HepG2 (cell line): Measurements from ENCODE around the gene MIGA2. TPM values are rescaled to one million over a fixed set of nuclear protein-coding genes. Genes with fewer than 3 reads are reported as not detected.

ENCODE experiments used
- ATAC-seq: fragments of 200-7000 bp; cut with Tn5 transposase; 3 replicates; pipeline ENCODE4 v1.9.1; 2020; ENCODE audit warnings: mild to moderate bottlenecking, moderate library complexity
- BruUV-seq: library from RNA; stranded (reverse); fragments of 400-500 nt; replicated peaks from 2 replicates; lab custom pipeline; 2021; lab: Mats Ljungman, UMichigan
- CTCF ChIA-PET: fragments of 300-600 bp; formaldehyde crosslinking; extraction: SDS; loops from one replicate; lab custom pipeline; 2021; ENCODE audit warnings: low total read pairs, inconsistent platforms, low intra/inter-chr PET ratio; lab: Yijun Ruan, JAX
- POLR2A ChIA-PET: fragments of 350-600 bp; sonication (Branson Sonifier 250); formaldehyde crosslinking; loops from one replicate; lab custom pipeline; 2020; ENCODE audit warnings: antibody characterized with exemption, inconsistent platforms; lab: Yijun Ruan, JAX
- DNase-seq: peaks from one replicate; pipeline ENCODE4 v3.0.0-alpha.2; 2015; ENCODE audit warnings: low spot score
- FAIRE-seq: peaks from 3 replicates; lab custom pipeline; 2011; peaks lifted over from hg19 to GRCh38; lab: Jason Lieb, UNC
- H2AFZ ChIP-seq: one replicate; pipeline ENCODE4 v1.6.1; 2011; ENCODE audit warnings: low read length, inconsistent platforms
- H3K27ac ChIP-seq: fragments of 300-600 bp; 3 replicates; pipeline ENCODE4 v1.8.0; 2011; ENCODE audit warnings: mixed run types, mild to moderate bottlenecking, mixed read lengths, low read length, inconsistent platforms; ENCODE audit not compliant: insufficient read depth; ENCODE audit errors: extremely low read length
- H3K27me3 ChIP-seq, 2 experiments: fragments of 200-600 bp in 1 of 2; 2 replicates in 1 of 2; 3 replicates in 1 of 2; pipeline versions ENCODE4 v1.6.0 to v1.8.0; 2011; ENCODE audit warnings: low read length in 2 of 2, mild to moderate bottlenecking in 2 of 2, moderate library complexity in 2 of 2, inconsistent platforms in 1 of 2; ENCODE audit not compliant: insufficient read depth in 2 of 2, control insufficient read depth in 1 of 2
- H3K36me3 ChIP-seq, 2 experiments: fragments of 200-600 bp in 1 of 2; replicated peaks in 1 of 2; 2 replicates in 1 of 2; 3 replicates in 1 of 2; pipeline versions ENCODE4 v1.5.1 to v1.8.0; 2011; ENCODE audit warnings: low read length in 2 of 2, inconsistent platforms in 1 of 2; ENCODE audit not compliant: insufficient read depth in 2 of 2, control insufficient read depth in 1 of 2
- H3K4me1 ChIP-seq: 2 replicates; pipeline ENCODE4 v1.5.1; 2012; ENCODE audit warnings: low read length, inconsistent platforms; ENCODE audit not compliant: insufficient read depth
- H3K4me2 ChIP-seq: 2 replicates; pipeline ENCODE4 v1.6.0; 2011; ENCODE audit warnings: low read depth, low read length, inconsistent platforms
- H3K4me3 ChIP-seq, 3 experiments: fragments of 200-600 bp in 1 of 3; sonication (generic), shearing (Covaris generic) in 1 of 3; replicated peaks in 1 of 3; 2 replicates each; pipeline ENCODE4 v1.5.1; 2011 to 2016; ENCODE audit warnings: low read length in 3 of 3, inconsistent platforms in 2 of 3, low read depth in 2 of 3, mild to moderate bottlenecking in 2 of 3, control low read depth in 1 of 3, mixed read lengths in 1 of 3; ENCODE audit not compliant: insufficient read depth in 1 of 3
- H3K79me2 ChIP-seq: one replicate; pipeline ENCODE4 v1.6.1; 2011; ENCODE audit warnings: low read length, inconsistent platforms; ENCODE audit not compliant: insufficient read depth
- H3K9ac ChIP-seq: 2 replicates; pipeline ENCODE4 v1.6.0; 2011; ENCODE audit warnings: mild to moderate bottlenecking, low read depth, low read length, inconsistent platforms; ENCODE audit not compliant: insufficient read depth
- H3K9me3 ChIP-seq: 2 replicates; pipeline ENCODE4 v1.5.1; 2012; ENCODE audit warnings: mild to moderate bottlenecking, low read length
- H4K20me1 ChIP-seq: 2 replicates; pipeline ENCODE4 v1.6.0; 2011; ENCODE audit warnings: inconsistent platforms, mild to moderate bottlenecking, low read length, moderate library complexity; ENCODE audit not compliant: insufficient read depth
- AKAP8 ChIP-seq: sonication (generic); formaldehyde crosslinking; IDR thresholded peaks from 2 replicates; pipeline ENCODE4 v1.5.1; 2020; ENCODE audit warnings: mild to moderate bottlenecking, missing genetic modification reagents
- ARNTL ChIP-seq: sonication (generic); formaldehyde crosslinking; IDR thresholded peaks from 2 replicates; pipeline ENCODE4 v1.4.0; 2020; ENCODE audit warnings: mild to moderate bottlenecking, missing genetic modification reagents
- BORCS8-MEF2B ChIP-seq: sonication (generic); formaldehyde crosslinking; IDR thresholded peaks from 2 replicates; pipeline ENCODE4 v1.8.0; 2022; ENCODE audit warnings: mild to moderate bottlenecking, missing genetic modification reagents
- DNMT3B ChIP-seq: conservative IDR thresholded peaks from 2 replicates; pipeline ENCODE4 v1.6.1; 2016; ENCODE audit warnings: missing biosample characterization, control low read depth
- FLYWCH1 ChIP-seq: sonication (generic); formaldehyde crosslinking; IDR thresholded peaks from 2 replicates; pipeline ENCODE4 v1.8.1; 2023; ENCODE audit warnings: mild to moderate bottlenecking, missing genetic modification reagents
- GABPA ChIP-seq, 2 experiments: IDR thresholded peaks; 2 replicates each; pipeline ENCODE4 v1.6.1; 2011 to 2016; ENCODE audit warnings: low read depth in 2 of 2, low read length in 1 of 2, missing biosample characterization in 1 of 2, missing genetic modification characterization in 1 of 2
- RXRA ChIP-seq: sonication (generic); formaldehyde crosslinking; IDR thresholded peaks from 2 replicates; pipeline ENCODE4 v1.5.1; 2020; ENCODE audit warnings: missing genetic modification reagents
- TARDBP ChIP-seq: sonication (generic); formaldehyde crosslinking; IDR thresholded peaks from 2 replicates; pipeline ENCODE4 v1.8.0; 2022; ENCODE audit warnings: mild to moderate bottlenecking, missing genetic modification reagents
- ZNF207 ChIP-seq: fragments of 450-650 bp; IDR thresholded peaks from 2 replicates; pipeline ENCODE4 v1.6.1; 2016; ENCODE audit warnings: antibody characterized with exemption, borderline replicate concordance
- WGBS: methylation state at CpG from one replicate; pipeline ENCODE4 v1.1.6; 2017; ENCODE audit warnings: low lambda C conversion rate; 5-methylcytosine and 5-hydroxymethylcytosine counted together
- in situ Hi-C: cut with HindIII; loops from 2 replicates; pipeline ENCODE4 v1.10.0; 2017; ENCODE audit warnings: low pct_unique_long_range_greater_than_20kb; ENCODE audit not compliant: extremely low pct_ligation_motif_present
- intact Hi-C: fragments of 100-400 bp; cut with micrococcal nuclease; formaldehyde crosslinking; loops from one replicate; pipeline ENCODE4 v1.10.0; 2022; ENCODE audit not compliant: unreplicated experiment
- polyA plus RNA-seq, 8 experiments: library from polyadenylated mRNA; depleted of rRNA in 3 of 8; stranded (reverse) in 7 of 8; unstranded in 1 of 8; fragments of >200 nt; fragmentation: Illumina TruSeq in 4 of 8; extraction: Trizol in 4 of 8; gene quantifications; 2 replicates each; pipeline versions ENCODE4 v1.2.1 to v1.2.3, GENCODE V29; 2011 to 2016; ENCODE audit warnings: low read depth in 4 of 8, missing spikeins in 1 of 8, mixed read lengths in 1 of 8; ENCODE audit not compliant: insufficient read depth in 1 of 8
- total RNA-seq, 5 experiments: library from RNA; depleted of rRNA; stranded (reverse); fragments of >200 nt; fragmentation: Illumina TruSeq; extraction: Trizol; gene quantifications; 2 replicates each; pipeline ENCODE4 v1.2.3, GENCODE V29; 2016; ENCODE audit warnings: low read depth in 1 of 5
- TF ChIP-seq, protein P1 (sequence below), 2 experiments: sonication (generic) in 1 of 2; formaldehyde crosslinking in 1 of 2; IDR thresholded peaks; 2 replicates each; pipeline versions ENCODE4 v1.5.1 to v1.6.1; 2011 to 2020; ENCODE audit warnings: borderline replicate concordance in 1 of 2, low read depth in 1 of 2, low read length in 1 of 2, mild to moderate bottlenecking in 1 of 2, missing genetic modification reagents in 1 of 2, moderate library complexity in 1 of 2
- TF ChIP-seq, protein P2 (sequence below): sonication (generic); formaldehyde crosslinking; IDR thresholded peaks from 2 replicates; pipeline ENCODE4 v1.5.1; 2020; ENCODE audit warnings: missing genetic modification reagents, mild to moderate bottlenecking, borderline replicate concordance
- TF ChIP-seq, protein P3 (sequence below): IDR thresholded peaks from 2 replicates; pipeline ENCODE4 v1.6.1; 2012; ENCODE audit warnings: low read length, improper control_type of control experiment
- TF ChIP-seq, protein P4 (sequence below): sonication (generic); formaldehyde crosslinking; IDR thresholded peaks from 2 replicates; pipeline ENCODE4 v1.9.0; 2021; ENCODE audit warnings: missing genetic modification reagents, borderline replicate concordance

The MIGA2 gene
- total and polyA plus RNA-seq, 2 of the 13 experiments (the other 11 are each of a cell fraction or from before 2014, with no cell fraction given) = 10.8 to 17.1 TPM

DNA sequence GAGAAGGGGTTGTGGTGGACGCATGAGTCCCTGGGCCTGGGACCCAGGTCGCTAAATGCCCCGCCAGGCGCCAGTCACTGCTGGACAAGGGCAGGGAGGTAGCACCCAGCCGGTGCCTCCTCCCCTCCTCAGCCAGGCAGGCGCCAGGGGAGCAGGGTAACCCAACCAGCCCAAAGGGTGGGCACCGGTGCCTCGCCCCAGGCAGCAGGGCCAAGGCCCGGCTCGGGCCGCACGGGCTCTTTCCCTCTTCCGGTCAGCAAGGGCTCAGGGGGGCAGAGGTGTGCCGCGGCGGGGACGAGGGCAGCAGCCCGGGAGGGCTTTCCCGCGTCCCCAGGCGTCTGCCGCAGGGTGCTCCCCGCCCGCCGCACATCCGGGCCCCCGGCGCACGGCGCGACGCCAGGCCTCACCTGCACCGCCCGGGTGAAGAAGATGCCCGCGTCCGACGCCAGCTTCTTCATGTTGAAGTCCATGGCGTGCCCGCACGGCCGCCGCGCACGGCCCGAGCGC is 8.7 kb upstream of the MIGA2 start:
- Histone ChIP-seq H3K9me3 (no peaks in the 10 kb centered on the region), H3K9ac (peak overlapping the region; percentile 78), H3K4me2 (peak overlapping the region; percentile 87), H3K27ac (peak overlapping the region; percentile 55), H3K4me1 (peaks cover 38% of the 10 kb centered on the region), H3K36me3 (no peaks in the 10 kb centered on the region), H2AFZ (no peak overlapping the region), H4K20me1 (peaks cover 5% of the 10 kb centered on the region; the same call in 1 of the 2 replicates), H3K27me3 (no peaks in the 10 kb centered on the region), H3K4me3 (peak overlapping the region; percentile 65 to 76 (median 69); a peak in 5 of 6 replicates), H3K79me2 (peaks cover 14% of the 10 kb centered on the region)
- intact Hi-C loops = no loop called here
- WGBS = 9% methylated on average over 4 of the region's 47 CpGs
- no TSS peak for BruUV-seq
- ChIA-PET CTCF (no interaction called here), POLR2A (interaction anchor here (0.9 to 1.5 kb wide), 6 partner anchors 9 to 210 kb away, joined by 4 to 12 read pairs (median 6); partner anchors contain the start of genes CRAT, DOLPP1, ENDOG and MIGA2)
- ATAC-seq = peak; percentile 52
- no peak for FAIRE-seq
- in situ Hi-C loops = no loop called here
- peak; percentile 24 for DNase-seq
- TF ChIP-seq TARDBP = no peak
- TF ChIP-seq BORCS8-MEF2B (CRISPR knock-in tag) = 0 out of 2 replicates have a peak, but pooled peaks have one; percentile 29
- TF ChIP-seq AKAP8 (CRISPR knock-in tag) = no peak
- TF ChIP-seq, protein P1, sequence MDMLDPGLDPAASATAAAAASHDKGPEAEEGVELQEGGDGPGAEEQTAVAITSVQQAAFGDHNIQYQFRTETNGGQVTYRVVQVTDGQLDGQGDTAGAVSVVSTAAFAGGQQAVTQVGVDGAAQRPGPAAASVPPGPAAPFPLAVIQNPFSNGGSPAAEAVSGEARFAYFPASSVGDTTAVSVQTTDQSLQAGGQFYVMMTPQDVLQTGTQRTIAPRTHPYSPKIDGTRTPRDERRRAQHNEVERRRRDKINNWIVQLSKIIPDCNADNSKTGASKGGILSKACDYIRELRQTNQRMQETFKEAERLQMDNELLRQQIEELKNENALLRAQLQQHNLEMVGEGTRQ (IDR thresholded peaks at IDR 0.05; ENCODE audit: low read depth, low read length) = no peak
- TF ChIP-seq, protein P1 (CRISPR knock-in tag; IDR thresholded peaks at IDR 0.05; ENCODE audit: borderline replicate concordance) = no peak
- TF ChIP-seq, protein P2, sequence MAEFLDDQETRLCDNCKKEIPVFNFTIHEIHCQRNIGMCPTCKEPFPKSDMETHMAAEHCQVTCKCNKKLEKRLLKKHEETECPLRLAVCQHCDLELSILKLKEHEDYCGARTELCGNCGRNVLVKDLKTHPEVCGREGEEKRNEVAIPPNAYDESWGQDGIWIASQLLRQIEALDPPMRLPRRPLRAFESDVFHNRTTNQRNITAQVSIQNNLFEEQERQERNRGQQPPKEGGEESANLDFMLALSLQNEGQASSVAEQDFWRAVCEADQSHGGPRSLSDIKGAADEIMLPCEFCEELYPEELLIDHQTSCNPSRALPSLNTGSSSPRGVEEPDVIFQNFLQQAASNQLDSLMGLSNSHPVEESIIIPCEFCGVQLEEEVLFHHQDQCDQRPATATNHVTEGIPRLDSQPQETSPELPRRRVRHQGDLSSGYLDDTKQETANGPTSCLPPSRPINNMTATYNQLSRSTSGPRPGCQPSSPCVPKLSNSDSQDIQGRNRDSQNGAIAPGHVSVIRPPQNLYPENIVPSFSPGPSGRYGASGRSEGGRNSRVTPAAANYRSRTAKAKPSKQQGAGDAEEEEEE = no peak
- 0 out of 2 replicates have a peak, but pooled peaks have one; percentile 18 for TF ChIP-seq RXRA (CRISPR knock-in tag)
- TF ChIP-seq GABPA (IDR thresholded peaks at IDR 0.05; ENCODE audit: low read depth, low read length) = peak; percentile 13; the same call in 1 of the 2 replicates
- no peak for TF ChIP-seq GABPA (CRISPR knock-in tag; IDR thresholded peaks at IDR 0.05; ENCODE audit: low read depth)
- TF ChIP-seq FLYWCH1 (CRISPR knock-in tag) = no peak
- TF ChIP-seq DNMT3B (CRISPR knock-in tag) = no peak
- TF ChIP-seq ARNTL (CRISPR knock-in tag) = no peak
- TF ChIP-seq, protein P3, sequence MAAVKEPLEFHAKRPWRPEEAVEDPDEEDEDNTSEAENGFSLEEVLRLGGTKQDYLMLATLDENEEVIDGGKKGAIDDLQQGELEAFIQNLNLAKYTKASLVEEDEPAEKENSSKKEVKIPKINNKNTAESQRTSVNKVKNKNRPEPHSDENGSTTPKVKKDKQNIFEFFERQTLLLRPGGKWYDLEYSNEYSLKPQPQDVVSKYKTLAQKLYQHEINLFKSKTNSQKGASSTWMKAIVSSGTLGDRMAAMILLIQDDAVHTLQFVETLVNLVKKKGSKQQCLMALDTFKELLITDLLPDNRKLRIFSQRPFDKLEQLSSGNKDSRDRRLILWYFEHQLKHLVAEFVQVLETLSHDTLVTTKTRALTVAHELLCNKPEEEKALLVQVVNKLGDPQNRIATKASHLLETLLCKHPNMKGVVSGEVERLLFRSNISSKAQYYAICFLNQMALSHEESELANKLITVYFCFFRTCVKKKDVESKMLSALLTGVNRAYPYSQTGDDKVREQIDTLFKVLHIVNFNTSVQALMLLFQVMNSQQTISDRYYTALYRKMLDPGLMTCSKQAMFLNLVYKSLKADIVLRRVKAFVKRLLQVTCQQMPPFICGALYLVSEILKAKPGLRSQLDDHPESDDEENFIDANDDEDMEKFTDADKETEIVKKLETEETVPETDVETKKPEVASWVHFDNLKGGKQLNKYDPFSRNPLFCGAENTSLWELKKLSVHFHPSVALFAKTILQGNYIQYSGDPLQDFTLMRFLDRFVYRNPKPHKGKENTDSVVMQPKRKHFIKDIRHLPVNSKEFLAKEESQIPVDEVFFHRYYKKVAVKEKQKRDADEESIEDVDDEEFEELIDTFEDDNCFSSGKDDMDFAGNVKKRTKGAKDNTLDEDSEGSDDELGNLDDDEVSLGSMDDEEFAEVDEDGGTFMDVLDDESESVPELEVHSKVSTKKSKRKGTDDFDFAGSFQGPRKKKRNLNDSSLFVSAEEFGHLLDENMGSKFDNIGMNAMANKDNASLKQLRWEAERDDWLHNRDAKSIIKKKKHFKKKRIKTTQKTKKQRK = no peak
- no peak for TF ChIP-seq ZNF207
- TF ChIP-seq, protein P4, sequence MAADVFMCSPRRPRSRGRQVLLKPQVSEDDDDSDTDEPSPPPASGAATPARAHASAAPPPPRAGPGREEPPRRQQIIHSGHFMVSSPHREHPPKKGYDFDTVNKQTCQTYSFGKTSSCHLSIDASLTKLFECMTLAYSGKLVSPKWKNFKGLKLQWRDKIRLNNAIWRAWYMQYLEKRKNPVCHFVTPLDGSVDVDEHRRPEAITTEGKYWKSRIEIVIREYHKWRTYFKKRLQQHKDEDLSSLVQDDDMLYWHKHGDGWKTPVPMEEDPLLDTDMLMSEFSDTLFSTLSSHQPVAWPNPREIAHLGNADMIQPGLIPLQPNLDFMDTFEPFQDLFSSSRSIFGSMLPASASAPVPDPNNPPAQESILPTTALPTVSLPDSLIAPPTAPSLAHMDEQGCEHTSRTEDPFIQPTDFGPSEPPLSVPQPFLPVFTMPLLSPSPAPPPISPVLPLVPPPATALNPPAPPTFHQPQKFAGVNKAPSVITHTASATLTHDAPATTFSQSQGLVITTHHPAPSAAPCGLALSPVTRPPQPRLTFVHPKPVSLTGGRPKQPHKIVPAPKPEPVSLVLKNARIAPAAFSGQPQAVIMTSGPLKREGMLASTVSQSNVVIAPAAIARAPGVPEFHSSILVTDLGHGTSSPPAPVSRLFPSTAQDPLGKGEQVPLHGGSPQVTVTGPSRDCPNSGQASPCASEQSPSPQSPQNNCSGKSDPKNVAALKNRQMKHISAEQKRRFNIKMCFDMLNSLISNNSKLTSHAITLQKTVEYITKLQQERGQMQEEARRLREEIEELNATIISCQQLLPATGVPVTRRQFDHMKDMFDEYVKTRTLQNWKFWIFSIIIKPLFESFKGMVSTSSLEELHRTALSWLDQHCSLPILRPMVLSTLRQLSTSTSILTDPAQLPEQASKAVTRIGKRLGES = no peak
